Sigmoid colon (tissue), 4 donors: ENCODE measurements around the gene VGF.

Experiments
- CTCF ChIP-seq, 4 experiments: fragments of 450-650 bp in 3 of 4; fragments of 200-600 bp in 1 of 4; IDR thresholded peaks; one replicate each; pipeline ENCODE4 v1.5.1; 2016 to 2019; ENCODE audit warnings: antibody characterized with exemption in 4 of 4, mild to moderate bottlenecking in 3 of 4, moderate library complexity in 2 of 4
- EP300 ChIP-seq, 4 donors: sonication (generic); formaldehyde crosslinking; IDR thresholded peaks; one replicate each; pipeline ENCODE4 v1.6.1; 2017; ENCODE audit warnings: antibody characterized with exemption in 4 of 4
- POLR2A ChIP-seq, 2 donors: fragments of 450-650 bp; IDR thresholded peaks; one replicate each; pipeline ENCODE4 v1.6.1; 2016; ENCODE audit warnings: antibody characterized with exemption in 2 of 2, mild to moderate bottlenecking in 2 of 2, moderate library complexity in 2 of 2
- POLR2AphosphoS5 ChIP-seq, 4 donors: sonication (generic); formaldehyde crosslinking; IDR thresholded peaks; one replicate each; pipeline ENCODE4 v1.6.1; 2017; ENCODE audit warnings: antibody characterized with exemption in 4 of 4

- TF ChIP-seq POLR2A (IDR thresholded peaks at IDR 0.05) (no peak), POLR2AphosphoS5 (IDR thresholded peaks at IDR 0.05) (no peak), CTCF (IDR thresholded peaks at IDR 0.05) (no peak), EP300 (IDR thresholded peaks at IDR 0.05) (no peak)
These were observed 14.3 kb upstream of the VGF start for GRCh38 chr7:101179713-101180112.
